Muscle of back (tissue), 13 donors: ENCODE measurements around the gene GASK1B. TPM values are rescaled to one million over a fixed set of nuclear protein-coding genes. Genes with fewer than 3 reads are reported as not detected.
A peak's percentile ranks its signal among the peaks of the same experiment; 100 is the strongest.

ENCODE experiments used
- DNase-seq, 3 donors: peaks; one replicate each; pipeline versions ENCODE4 v3.0.0 to v3.0.0-alpha.2; 2013
- long read RNA-seq, 9 donors: transcript quantifications; one replicate each; lab custom pipeline, GENCODE V29; 2026
- polyA plus RNA-seq, 10 donors: library from polyadenylated mRNA; unstranded; fragments of 120-200 nt; gene quantifications; one replicate each; pipeline ENCODE4 v1.2.1, GENCODE V29; 2013; ENCODE audit not compliant: insufficient read length in 10 of 10

GASK1B gene
- 10 to 100 TPM; 53.9 to 96.6 (median 67.9) TPM for polyA plus RNA-seq
- long read RNA-seq, donor 1, full-length matches to known transcripts: 2 of 7 reads
- long read RNA-seq, donor 1, partial matches to known transcripts: 5 of 7 reads
- long read RNA-seq, donor 1, other reads (novel, unspliced or antisense): 0 of 7 reads
- long read RNA-seq, donor 2, full-length matches to known transcripts: 2 of 8 reads
- long read RNA-seq, donor 2, partial matches to known transcripts: 6 of 8 reads
- long read RNA-seq, donor 2, other reads (novel, unspliced or antisense): 0 of 8 reads
- long read RNA-seq, donor 3, partial matches to known transcripts: 0 of 1 reads
- long read RNA-seq, donor 3, other reads (novel, unspliced or antisense): 0 of 1 reads
- long read RNA-seq, donor 4, full-length matches to known transcripts: 1 of 7 reads
- long read RNA-seq, donor 4, partial matches to known transcripts: 6 of 7 reads
- long read RNA-seq, donor 4, other reads (novel, unspliced or antisense): 0 of 7 reads
- long read RNA-seq, donor 5, full-length matches to known transcripts: 3 of 19 reads
- long read RNA-seq, donor 5, partial matches to known transcripts: 16 of 19 reads
- long read RNA-seq, donor 5, other reads (novel, unspliced or antisense): 0 of 19 reads
- long read RNA-seq, donor 6, full-length matches to known transcripts: 3 of 8 reads
- long read RNA-seq, donor 6, partial matches to known transcripts: 5 of 8 reads
- long read RNA-seq, donor 6, other reads (novel, unspliced or antisense): 0 of 8 reads
- long read RNA-seq, donor 7, full-length matches to known transcripts: 3 of 3 reads
- long read RNA-seq, donor 7, partial matches to known transcripts: 0 of 3 reads
- long read RNA-seq, donor 7, other reads (novel, unspliced or antisense): 0 of 3 reads
- long read RNA-seq, donor 8, full-length matches to known transcripts: 2 of 8 reads
- long read RNA-seq, donor 8, partial matches to known transcripts: 6 of 8 reads
- long read RNA-seq, donor 8, other reads (novel, unspliced or antisense): 0 of 8 reads
- long read RNA-seq, donor 9, full-length matches to known transcripts: 1 of 1 reads
- long read RNA-seq, donor 9, partial matches to known transcripts: 0 of 1 reads
- long read RNA-seq, donor 9, other reads (novel, unspliced or antisense): 0 of 1 reads

GRCh38 chr4:158172261-158173258, at the start of gene GASK1B:
GASK1B (minus strand) TSS chr4:158173025; CDS start chr4:158171375, 1,650 bp downstream.
- peak; percentile 59 to 86 (median 59) for DNase-seq

- no peak for DNase-seq
These were observed 46.8 kb upstream of the GASK1B start for GRCh38 chr4:158219623-158220022.

- DNase-seq: no peak
These were observed 44.9 kb upstream of the GASK1B start for GRCh38 chr4:158217763-158218162.

GRCh38 chr4:158214856-158215255, 42.0 kb upstream of the GASK1B start:
- no peak for DNase-seq

- no peak for DNase-seq
These were observed 40.6 kb upstream of the GASK1B start for GRCh38 chr4:158213466-158213865.

GRCh38 chr4:158211222-158211621, 38.4 kb upstream of the GASK1B start:
- DNase-seq: no peak

GRCh38 chr4:158209825-158210807, 37.3 kb upstream of the GASK1B start, which contains the start of gene TMEM144:
TMEM144 (plus strand) TSS chr4:158210486; CDS start chr4:158212668, 2,182 bp downstream.
- peak; percentile 80 to 90 (median 82) for DNase-seq

- peak in 1 of 3 donors; percentile 26 for DNase-seq
These were observed 36.3 kb upstream of the GASK1B start for GRCh38 chr4:158208963-158209640.

- DNase-seq: no peak
These were observed 31.1 kb upstream of the GASK1B start for GRCh38 chr4:158203929-158204328.

- DNase-seq: no peak
These were observed 30.6 kb upstream of the GASK1B start for GRCh38 chr4:158203436-158203835.

GRCh38 chr4:158202481-158202880, 29.7 kb upstream of the GASK1B start:
- no peak for DNase-seq

GRCh38 chr4:158201876-158202275, 29.1 kb upstream of the GASK1B start:
- no peak for DNase-seq

- no peak for DNase-seq
These were observed 28.5 kb upstream of the GASK1B start for GRCh38 chr4:158201322-158201721.

GRCh38 chr4:158200214-158200613, 27.4 kb upstream of the GASK1B start:
- no peak for DNase-seq

- no peak for DNase-seq
These were observed 24.5 kb upstream of the GASK1B start for GRCh38 chr4:158197194-158197776.

- no peak for DNase-seq
These were observed 22.5 kb upstream of the GASK1B start for GRCh38 chr4:158195297-158195696.

GRCh38 chr4:158193171-158193749, 20.4 kb upstream of the GASK1B start:
- peak in 1 of 3 donors; percentile 36 for DNase-seq
